Measurements from ENCODE around the gene RPTOR.

DNA sequence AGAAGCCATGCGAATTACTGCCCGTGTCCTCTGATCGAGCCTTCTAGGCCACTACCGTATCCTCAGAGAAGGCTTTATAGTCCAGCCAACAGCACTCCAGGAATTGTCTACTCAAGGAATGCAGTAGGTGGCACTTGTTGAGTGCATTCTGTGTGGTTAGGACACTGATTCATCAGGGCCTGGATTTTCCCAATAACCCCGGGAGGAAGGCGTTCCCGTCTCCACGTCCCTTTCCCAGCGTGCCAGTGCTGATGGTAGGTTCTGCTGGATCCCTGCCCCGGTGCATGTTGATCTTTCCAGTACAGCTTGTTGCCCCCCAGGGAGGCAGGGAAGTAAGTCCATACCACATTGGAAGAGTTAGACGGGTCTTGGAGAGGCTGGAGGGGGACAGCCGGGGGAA, 122.2 kb downstream of the RPTOR start:
- TF ChIP-seq, protein P1, sequence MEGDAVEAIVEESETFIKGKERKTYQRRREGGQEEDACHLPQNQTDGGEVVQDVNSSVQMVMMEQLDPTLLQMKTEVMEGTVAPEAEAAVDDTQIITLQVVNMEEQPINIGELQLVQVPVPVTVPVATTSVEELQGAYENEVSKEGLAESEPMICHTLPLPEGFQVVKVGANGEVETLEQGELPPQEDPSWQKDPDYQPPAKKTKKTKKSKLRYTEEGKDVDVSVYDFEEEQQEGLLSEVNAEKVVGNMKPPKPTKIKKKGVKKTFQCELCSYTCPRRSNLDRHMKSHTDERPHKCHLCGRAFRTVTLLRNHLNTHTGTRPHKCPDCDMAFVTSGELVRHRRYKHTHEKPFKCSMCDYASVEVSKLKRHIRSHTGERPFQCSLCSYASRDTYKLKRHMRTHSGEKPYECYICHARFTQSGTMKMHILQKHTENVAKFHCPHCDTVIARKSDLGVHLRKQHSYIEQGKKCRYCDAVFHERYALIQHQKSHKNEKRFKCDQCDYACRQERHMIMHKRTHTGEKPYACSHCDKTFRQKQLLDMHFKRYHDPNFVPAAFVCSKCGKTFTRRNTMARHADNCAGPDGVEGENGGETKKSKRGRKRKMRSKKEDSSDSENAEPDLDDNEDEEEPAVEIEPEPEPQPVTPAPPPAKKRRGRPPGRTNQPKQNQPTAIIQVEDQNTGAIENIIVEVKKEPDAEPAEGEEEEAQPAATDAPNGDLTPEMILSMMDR (optimal IDR thresholded peaks at IDR 0.05 in 1 of 3, IDR thresholded peaks at IDR 0.05 in 1 of 3, conservative IDR thresholded peaks at IDR 0.05 in 1 of 3; ENCODE audit: extremely low read depth in 1 of 3, insufficient read depth in 2 of 3, low read length in 3 of 3): no peak
- no peak for TF ChIP-seq EZH2 (IDR thresholded peaks at IDR 0.05; ENCODE audit: low read length)

Measured in keratinocyte (primary cell).